Choroid plexus epithelial cell (primary cell): ENCODE measurements around the gene ADGRG1.
"Not testable (repeated sequence)": the region's sequence is repeated elsewhere in the genome, so short reads cannot be mapped to it uniquely, and the experiment has no call there.

Experiments used
- DNase-seq: peaks from one replicate; pipeline ENCODE4 v3.0.0-alpha.2; 2010; ENCODE audit warnings: low read depth
- H3K4me3 ChIP-seq: 2 replicates; pipeline ENCODE4 v1.5.1; 2011; ENCODE audit warnings: low read depth, mild to moderate bottlenecking, control low read depth, low read length, moderate library complexity
- CTCF ChIP-seq: conservative IDR thresholded peaks from 2 replicates; pipeline ENCODE4 v1.5.1; 2011; ENCODE audit warnings: low read depth, mild to moderate bottlenecking, control low read depth, inconsistent platforms, low read length, moderate library complexity

Gene ADGRG1

GRCh38 chr16:57591086-57591869 lies 37.2 kb upstream of the ADGRG1 start:
- peak; percentile 98 for TF ChIP-seq CTCF
- H3K4me3 ChIP-seq, result no peak overlapping the region
- peak; percentile 79 for DNase-seq

GRCh38 chr16:57591870-57592485 lies 36.5 kb upstream of the ADGRG1 start:
- DNase-seq, result no peak
- TF ChIP-seq CTCF, result no peak
- no peak overlapping the region for H3K4me3 ChIP-seq

GRCh38 chr16:57592591-57593003 lies 35.8 kb upstream of the ADGRG1 start:
- no peak overlapping the region for H3K4me3 ChIP-seq
- no peak for DNase-seq
- no peak for TF ChIP-seq CTCF

- H3K4me3 ChIP-seq, result no peak overlapping the region
- no peak for TF ChIP-seq CTCF
- no peak for DNase-seq
Measured at GRCh38 chr16:57593021-57593420, 35.4 kb upstream of the ADGRG1 start.

GRCh38 chr16:57593990-57594389 lies 34.4 kb upstream of the ADGRG1 start:
- no peak for TF ChIP-seq CTCF
- no peak for DNase-seq
- H3K4me3 ChIP-seq, result no peak overlapping the region

- no peak overlapping the region for H3K4me3 ChIP-seq
- no peak for TF ChIP-seq CTCF
- no peak for DNase-seq
Measured at GRCh38 chr16:57594531-57595031, 33.8 kb upstream of the ADGRG1 start.

GRCh38 chr16:57596234-57596633 lies 32.2 kb upstream of the ADGRG1 start:
- H3K4me3 ChIP-seq, DNase-seq: not testable (repeated sequence)
